T1000 (cell line): ENCODE data around the gene RTL10.

Experiments
- DNase-seq: peaks from one replicate; lab custom pipeline; 2025; ENCODE audit warnings: mixed read lengths; lab: John Stamatoyannopoulos, UW

RTL10 gene, protein sequence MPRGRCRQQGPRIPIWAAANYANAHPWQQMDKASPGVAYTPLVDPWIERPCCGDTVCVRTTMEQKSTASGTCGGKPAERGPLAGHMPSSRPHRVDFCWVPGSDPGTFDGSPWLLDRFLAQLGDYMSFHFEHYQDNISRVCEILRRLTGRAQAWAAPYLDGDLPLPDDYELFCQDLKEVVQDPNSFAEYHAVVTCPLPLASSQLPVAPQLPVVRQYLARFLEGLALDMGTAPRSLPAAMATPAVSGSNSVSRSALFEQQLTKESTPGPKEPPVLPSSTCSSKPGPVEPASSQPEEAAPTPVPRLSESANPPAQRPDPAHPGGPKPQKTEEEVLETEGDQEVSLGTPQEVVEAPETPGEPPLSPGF

DNA sequence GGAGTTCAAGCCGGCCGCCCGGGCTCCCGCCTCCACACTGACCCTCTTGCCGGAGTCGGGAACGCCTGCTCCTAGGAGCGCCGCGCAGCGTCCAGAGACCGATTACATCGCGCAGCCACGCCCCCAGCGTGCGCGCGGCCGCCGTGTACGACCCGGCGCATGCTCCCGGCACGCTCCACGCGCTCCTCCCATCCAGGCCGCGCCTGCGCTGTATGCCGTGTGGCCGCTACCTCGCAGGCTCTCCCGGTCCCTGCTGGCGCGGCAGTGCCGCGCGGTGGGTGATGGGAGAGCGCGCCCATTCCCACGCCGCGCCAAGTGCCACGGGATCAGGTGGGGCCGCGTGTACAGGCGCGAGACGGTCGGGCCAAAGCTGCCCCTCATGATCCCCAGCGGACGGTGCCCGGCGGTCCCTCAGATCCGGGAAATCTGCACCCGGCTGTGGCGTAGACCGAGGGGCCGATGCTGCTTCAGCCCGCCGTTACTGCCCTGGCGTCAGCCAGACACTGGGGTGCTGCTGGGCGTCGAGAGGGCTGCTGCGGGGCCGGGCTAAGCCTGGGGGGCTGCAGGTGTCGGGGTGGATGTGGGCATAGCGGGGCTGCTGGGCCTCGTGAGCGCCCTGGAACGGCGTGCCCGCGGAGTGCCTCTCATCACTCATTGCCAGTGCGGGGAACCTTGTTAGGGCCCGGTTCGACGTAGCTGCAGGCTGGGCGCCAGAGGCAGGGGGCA is at the start of gene RTL10, which contains the start of gene GNB1L:
TSS of gene RTL10 (minus strand) at position 97 of the 726 bp plus-strand sequence. CDS start 2,613 bp downstream, outside the sequence.
TSS of gene GNB1L (minus strand) at position 97 of the 726 bp plus-strand sequence. CDS start 33,519 bp downstream, outside the sequence.
- peak; percentile 91 for DNase-seq

DNA sequence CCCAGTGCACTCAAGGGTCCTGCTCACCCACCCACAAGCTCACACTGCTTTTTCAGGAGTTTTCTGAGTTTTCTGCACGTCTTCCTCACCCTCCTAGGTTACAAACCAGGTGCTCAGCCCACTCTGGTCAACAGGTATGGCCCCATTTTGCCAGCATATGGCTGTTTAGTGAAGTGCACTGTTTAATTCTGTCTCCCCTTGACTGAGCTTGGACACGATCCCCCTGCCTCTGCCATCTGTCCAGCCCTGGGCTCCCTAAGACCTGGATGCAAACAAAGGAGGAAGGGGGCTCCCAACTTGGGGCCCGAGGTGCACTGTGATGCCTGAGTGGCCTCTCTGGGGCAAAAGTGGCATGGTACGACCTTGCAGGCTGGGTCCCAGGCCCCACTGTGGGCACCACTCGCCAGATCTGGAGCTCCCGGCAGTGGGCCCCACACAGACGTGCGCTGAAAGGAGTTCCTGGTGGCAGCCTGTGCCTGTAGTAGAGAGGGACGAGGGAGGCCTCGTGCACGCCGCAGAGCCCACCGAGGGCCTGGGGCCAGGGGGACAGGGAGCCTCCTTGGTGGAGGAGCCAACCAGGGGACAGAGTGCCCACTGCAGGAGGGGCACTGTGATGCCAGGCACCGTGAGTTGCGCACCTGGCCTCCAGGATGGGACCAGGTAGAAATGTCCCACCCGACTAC is 49.6 kb upstream of the RTL10 start:
- DNase-seq = no peak

DNA sequence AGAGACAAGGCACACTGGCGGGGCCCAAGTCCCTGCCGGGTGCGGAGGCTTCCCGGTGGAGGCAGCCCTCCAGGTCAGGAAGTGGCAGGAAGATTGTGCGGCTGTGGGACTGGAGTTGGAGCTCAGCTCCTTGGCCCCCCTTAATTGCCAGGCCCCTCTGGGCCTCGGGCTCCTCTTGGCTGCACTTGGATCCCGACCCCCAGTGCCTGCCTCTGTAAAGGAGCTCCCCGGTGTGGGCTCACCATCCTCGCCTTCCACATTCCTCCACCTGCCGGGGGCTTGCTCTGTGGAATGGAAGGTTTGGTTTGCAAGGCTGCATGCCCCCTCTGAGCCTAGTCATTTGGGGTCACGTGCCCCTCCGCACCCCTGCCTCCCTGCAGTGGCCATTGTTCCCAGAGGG is 48.8 kb upstream of the RTL10 start:
- no peak for DNase-seq

DNA sequence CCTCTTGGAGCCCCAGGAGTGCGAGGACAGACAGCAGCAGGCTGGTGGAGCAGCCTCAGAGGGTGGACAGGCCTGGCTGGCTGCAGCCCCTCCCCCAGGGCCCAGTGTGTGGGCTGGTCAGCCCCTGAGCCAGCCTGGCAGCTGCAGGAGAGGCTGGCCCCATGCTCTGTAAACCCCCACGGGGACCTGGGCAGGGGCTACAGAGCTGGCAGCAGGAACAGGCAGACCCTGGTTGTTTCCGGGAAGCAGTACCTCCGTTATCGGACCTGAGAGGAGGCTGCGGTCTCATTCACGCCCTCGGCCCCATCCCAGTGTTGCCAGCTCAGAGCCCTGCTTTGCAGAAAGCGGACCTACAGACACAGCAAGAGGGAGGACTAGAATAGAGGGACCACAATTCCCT is 48.4 kb upstream of the RTL10 start:
- no peak for DNase-seq

DNA sequence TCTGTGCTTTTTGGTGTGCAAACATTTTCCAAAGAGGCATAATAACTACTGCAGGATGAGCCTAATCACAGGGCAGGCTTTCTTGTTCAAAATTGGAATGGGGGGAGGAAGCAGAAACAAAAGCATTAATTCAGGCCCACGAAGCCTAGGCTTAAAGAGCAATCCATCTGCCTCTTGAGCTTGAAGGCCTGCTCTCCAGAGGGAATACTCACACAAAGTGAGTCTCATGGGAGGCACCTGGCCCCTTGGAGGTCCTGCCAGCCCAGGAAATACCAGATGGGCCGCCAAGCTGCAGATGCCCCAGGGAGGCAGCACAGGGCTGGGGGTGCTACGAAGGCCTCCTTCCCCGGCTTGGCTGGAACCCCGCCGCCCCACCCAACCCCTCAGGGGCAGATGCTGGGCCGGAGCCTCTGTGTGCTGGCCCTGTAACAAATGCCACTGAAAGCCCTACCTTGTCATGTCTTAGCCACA is 47.6 kb upstream of the RTL10 start:
- DNase-seq = no peak

DNA sequence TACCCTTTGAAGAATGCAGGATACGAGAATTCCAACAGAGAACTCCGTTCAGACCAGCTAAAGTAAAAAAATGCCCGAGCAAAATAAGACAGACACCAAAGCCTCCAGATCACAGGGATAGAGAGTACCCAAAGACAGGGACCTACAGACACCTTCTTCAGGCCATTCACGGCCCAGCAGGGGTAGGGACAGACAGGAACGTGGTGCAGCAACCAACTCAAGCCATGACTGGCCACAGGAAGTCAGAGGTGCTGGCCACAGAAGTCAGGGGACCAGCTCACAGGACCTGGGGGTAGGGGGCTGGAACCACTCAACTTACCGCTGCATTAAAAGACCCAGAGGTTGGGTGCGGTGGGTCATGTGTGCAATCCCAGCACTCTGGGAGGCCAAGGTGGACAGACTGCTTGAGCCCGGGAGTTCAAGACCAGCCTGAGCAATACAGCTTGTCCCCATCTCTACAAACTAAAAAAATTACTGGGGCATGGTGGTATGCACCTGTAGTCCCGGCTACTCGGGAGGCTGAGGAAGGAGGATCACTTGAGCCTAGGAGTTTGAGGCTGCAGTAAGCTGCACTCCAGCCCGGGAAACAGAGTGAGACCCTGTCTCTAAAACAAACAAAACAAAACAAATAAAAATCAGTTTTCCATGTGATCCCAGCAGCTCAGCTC is 47.0 kb upstream of the RTL10 start:
- DNase-seq = no peak

DNA sequence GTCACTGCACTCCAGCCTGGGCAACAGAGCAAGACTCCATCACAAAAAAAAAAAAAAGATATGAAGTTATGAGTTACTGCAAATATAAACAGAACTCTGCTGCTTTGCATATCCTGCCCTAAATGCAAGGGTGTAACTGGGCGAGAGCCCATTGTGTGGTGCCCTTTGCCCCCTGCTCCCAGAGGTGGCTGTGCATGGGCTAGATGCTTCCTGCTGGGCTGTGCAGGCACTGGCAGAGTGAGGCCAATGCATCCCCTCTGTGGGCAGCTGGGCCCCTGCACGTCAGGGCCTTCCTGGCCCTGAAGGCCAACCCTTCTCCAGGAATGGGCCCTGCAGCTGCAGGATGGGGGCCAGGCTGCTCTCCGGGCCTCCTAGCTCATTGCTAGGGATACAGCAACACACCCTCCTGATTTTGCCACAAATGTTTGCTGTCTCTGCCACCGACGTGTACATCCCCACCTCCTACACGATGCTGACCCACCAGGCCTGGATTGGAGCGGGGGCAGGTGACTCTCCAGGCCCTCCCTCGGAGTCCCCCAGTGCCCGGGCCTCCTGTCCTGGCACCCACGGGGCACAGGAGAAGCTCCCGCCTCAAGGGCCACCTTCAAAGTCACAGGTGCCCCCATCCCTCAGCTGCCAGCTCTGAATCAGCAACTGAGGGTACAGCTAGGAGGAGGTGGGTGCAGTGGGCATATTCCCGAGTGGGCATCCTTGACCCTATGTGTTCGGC is 46.2 kb upstream of the RTL10 start:
- DNase-seq = no peak

DNA sequence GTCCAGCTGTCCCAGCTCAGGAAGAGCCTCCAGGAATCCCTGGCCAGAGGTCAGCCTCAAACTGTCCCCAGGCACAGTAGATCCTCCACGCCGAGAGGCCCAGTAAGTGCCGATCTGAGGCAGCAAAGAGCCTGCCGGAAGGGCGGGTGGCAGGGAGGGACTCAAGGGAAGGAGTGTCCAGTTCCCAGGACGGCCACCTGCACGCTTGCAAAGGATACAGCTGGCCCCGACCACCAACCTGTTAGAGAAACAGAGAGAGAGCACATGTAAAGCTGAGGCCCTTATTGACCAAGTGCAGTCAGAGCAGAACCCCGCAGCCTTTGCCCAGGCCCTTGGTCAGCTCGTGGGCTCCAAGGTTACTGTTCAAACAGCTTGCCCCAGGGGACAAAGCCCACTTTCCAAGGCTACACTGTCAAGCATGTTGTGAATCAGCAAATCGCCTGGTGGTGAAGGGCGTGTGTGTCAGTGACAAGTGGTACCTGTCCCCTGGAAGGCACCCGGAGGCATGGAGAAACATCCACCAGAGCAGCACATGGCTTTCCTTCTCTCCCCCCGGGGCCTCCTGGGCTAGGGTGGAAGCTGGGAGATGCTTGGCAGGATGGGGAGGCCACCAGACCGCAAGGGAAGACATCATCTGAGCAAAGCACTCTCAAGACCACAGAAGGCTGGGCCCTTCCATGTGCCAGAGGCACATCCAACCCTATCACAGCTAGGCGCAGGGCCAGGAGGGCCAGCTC is 44.3 kb upstream of the RTL10 start:
- DNase-seq = no peak

DNA sequence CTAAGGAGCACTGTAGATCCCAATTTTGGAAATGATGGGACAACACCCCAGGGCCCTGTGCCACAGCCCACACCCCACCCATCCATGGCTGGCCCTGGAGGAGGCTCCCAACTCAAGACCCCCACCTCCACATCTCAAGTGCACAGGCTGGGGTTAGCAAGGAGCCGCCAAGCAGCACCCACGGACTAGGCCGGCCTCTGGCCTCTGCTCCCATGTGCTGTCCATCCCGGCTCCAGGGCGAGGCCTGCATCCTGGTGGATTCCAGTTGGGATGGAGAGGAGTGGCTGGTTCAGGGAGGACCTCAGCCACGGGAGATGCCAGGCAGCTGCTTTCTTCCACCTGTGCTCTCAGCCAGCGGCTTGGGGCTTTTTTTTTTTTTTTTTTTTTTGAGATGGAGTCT is 43.5 kb upstream of the RTL10 start:
- DNase-seq = no peak

DNA sequence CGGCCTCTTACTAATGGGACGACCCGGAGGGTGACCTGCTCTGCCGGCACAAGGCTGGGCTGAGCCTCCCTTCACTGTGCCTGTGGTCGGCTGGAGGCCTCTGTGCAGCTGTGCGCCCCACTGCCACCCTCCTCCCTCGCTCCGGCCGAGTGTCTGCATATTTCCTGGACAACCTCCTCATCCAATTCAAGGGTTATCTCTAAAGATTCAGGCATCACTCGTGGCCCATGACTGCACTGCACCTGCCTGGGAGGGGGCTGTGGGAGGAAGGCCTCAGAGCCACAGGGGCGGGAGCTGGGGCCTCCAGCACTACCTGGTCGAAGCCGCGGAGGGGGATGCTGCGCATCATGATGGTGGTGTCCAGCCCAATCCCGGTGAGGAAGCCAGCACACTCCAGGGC is 43.1 kb upstream of the RTL10 start:
- DNase-seq = no peak

DNA sequence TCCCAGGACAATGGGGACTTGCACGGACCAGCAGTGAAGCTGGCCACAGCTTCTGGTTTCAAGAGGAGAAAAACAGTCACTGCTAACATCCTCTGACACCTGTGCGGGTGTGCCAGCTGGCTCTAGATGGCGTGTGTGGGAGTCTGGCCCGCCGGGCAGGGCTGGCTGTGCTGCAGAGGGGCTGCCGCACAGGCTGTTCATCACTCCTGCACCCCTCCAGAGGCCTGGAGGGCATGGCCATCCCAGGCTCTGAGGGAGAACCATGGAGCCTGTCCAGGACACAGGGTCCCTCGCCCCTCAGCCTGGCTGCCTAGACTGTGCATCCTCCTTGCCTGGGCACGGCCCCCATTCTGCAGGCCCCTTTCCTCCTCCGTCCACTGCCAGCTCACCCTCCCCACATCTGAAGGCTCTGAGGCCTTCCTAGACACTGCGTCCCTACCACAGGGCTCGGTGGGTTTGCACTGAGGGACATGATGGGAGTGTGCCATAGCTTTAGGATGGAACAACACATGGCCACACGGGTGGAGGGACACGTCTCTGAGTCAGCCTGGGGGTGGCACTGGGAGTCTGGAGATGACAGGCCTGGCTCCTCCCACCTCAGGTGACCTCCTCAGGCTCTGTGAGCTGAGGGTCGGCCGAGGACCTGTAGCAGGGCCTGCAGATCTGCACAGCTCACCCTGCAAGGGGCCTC is 42.1 kb upstream of the RTL10 start:
- no peak for DNase-seq

DNA sequence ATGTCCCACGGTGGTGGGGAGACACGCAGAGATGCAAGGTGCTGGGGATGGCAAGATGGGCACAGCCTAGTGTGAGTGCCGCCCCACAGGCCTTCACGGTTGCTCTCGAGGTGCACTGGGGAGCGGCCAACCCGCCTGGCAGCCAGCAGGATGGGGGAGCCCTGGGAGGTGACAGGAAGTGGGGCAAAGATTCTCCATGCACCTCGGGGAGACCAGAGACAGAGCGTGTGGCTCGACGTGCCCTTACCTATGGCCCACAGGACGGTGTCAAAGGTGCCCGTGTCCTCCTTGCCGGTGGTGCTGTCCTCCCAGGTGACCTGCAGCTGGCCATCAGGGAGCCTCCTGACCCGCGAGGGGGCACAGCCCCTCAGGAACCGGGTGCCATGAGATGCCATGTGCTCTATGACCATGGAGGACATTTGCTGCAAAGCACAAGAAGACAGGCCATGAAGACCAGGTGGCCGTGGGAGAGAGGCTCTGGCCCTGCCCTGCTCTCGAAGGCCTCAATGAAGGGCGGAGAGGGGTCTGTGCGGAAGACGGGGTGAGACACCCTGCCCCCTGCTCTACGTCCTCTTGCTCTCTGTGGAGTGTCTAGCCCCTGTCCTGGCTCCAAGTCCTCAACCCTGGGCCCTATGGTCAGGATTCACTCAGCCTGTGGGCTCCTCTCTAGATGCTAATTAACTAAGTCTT is 40.6 kb upstream of the RTL10 start:
- no peak for DNase-seq

DNA sequence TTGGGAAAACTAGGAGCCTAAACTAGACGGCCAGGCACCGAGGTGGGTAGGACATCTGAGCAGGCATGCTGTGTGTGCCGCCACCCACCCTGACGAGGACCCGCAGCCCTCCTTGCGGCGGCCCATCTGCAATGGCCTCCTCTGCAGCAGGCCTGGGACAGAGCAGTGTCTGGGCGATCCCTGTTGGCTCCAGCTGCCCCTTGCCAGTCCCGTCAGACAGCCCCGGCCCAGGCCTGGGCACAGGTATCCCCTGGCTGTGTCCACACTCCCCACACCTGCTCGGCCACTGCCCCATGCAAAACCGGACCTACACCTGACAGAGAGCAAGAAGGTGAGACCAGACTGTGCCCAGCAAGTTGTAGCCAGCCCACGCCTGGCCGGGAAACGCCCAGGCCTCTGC is 38.7 kb upstream of the RTL10 start:
- DNase-seq = no peak

DNA sequence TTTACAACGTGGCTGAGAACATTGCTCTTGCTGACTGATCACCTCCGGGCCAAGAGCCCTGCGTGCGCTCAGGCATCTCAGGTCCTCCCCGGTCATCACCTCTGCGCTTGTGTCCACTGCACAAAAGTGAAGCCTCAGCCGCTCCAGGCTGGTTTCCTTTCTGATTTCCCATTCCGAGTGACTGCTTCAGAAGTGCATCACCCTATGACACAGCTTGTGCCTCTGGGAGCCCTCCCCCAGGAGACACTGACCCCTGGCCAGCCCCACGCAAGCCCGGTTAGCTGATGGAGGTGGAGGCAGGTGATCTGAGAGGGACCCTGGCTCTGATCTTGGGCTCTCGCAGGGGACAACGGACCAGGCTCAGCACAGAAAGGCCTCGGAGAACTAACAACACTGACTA is 38.3 kb upstream of the RTL10 start:
- no peak for DNase-seq

DNA sequence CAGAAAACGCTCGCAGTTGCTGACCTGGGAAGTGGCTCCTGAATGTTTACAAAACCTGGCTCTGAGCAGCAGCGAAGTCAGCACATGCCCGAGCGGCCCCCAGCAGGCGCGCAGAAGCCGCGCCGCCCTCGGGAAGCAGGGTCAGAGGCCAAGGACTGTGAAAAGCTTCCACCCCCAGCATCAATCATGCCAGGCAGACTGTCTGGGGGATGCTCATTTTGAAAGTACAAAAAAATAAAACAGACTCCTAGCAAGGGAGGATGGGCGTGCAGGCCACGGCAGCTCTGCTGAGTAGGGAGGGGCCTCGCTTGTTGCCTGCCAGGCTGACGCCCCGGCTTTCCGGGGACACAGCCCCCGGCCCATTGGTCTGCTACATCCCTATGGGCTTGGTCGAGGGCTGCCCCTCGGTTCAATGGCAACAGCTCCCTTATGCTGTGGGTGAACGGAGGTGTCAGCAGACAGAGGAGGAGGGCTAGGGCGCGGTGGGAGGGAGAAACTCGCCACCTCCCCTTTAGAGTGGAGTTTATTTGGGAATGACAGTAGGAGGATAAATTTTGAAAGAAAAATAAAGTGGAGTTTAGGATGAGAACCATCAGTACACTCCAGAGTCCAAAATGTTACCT is 37.7 kb upstream of the RTL10 start:
- DNase-seq = no peak

DNA sequence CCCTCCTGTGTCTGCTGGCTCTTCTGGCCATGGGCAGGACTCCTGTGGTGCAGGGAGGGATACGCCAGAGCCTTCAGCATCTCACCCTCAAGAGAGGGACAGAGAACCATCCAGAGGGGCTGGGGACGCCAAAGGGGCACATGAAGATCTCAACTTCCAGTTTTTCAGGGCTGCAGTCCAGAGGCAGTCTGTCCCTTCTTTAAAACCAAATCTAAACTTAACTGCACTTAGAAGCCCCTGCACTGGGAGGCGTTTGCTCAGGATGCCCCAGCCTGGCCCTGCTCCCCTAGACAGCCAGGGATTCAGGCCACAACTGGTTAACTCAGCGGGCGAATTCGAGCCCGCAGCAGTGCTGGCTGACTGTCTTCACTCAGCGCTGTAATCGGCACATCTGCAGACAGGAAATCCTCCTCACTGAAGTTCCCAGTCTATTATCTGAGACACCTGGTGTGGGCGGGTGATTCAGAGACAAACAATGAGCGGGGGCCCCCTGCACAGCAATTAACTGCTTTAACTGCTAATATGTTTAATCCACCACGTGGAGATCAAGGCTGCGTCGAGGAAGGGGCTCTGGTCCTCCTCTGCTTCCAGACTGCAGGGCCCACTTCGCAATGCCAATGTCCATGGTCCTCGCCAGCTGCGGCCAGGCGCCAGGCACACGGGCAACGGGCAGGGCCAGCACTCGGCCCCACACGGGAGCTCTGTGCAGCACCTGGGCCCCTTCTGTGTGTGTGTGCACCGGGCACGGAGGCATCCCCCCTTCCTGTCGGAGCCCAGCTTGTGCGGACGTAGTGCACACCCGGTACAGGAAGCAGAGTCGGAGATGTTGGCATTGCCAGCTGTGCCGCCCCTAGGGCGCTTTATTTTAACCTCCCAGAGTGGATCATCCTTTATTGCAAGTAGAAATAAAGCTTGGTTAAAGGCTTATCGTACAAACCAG is 36.9 kb upstream of the RTL10 start:
- peak; percentile 52 for DNase-seq

DNA sequence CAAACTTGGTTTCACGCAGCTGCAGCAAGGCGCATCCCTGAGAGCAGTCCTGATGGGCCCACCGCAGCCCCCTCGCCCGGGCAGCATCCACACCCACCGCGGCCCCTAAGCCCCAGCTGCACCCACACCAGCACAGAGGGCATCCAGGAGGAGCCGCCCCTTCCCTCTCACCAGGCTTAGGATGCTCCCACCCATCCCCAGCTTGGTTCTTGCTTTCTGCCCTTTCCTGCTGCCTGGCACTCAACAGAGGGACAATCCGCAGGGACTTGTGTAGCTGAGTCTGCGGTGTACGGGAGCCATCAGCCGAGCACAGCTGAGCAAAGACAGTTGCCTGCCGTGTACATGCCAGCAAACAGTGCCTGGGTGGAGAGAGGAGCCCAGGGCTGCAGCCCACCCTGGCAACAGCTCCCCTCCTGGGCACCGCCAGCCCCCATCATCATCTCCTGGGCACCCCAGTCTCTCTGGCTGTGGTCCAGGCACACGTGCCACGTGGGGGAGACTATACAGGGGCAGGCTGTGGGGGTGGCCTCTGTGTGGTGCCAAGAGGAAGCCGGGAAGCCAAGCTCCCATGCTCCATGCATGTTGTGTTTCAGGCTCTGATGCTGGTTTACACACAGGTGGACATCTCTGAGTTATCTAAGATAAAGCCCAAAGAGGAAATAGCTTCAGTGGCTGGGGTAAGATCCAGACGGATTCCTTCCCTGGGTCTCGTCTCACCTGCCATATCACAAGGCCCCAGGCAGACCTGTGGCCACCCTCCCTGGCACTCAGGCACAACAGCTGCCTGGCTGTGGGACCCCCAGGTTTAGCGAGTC is 36.0 kb upstream of the RTL10 start:
- DNase-seq = no peak
